Right atrium auricular region (tissue), 2 donors: ENCODE data around the gene SIT1. TPM values are rescaled to one million over a fixed set of nuclear protein-coding genes. Genes with fewer than 3 reads are reported as not detected.

Experiments
- DNase-seq: peaks from one replicate; pipeline ENCODE4 v3.0.0-alpha.2; 2019; ENCODE audit warnings: low spot score
- H3K27ac ChIP-seq, 2 donors: fragments of 200-600 bp; sonication (generic); 1 replicate in 1 of 2; 2 replicates in 1 of 2; pipeline ENCODE4 v1.5.1; 2016 to 2019
- H3K27me3 ChIP-seq, 2 donors: fragments of 200-600 bp; sonication (generic); one replicate each; pipeline versions ENCODE4 v1.5.1 to v1.6.0; 2017 to 2019
- H3K36me3 ChIP-seq: fragments of 200-600 bp; sonication (generic); one replicate; pipeline ENCODE4 v1.5.1; 2016
- H3K4me1 ChIP-seq, 2 donors: fragments of 200-600 bp; sonication (generic); one replicate each; pipeline versions ENCODE4 v1.5.1 to v1.6.0; 2017 to 2019
- H3K4me3 ChIP-seq, 2 donors: fragments of 200-600 bp; sonication (generic); 1 replicate in 1 of 2; 2 replicates in 1 of 2; pipeline ENCODE4 v1.5.1; 2017 to 2019; ENCODE audit warnings: mild to moderate bottlenecking in 1 of 2, moderate library complexity in 1 of 2
- H3K9me3 ChIP-seq, 2 donors: fragments of 200-600 bp; sonication (generic); one replicate each; pipeline ENCODE4 v1.5.1; 2019
- CTCF ChIP-seq, 2 donors: fragments of 200-600 bp; sonication (generic); IDR thresholded peaks; one replicate each; pipeline ENCODE4 v1.5.1; 2019; ENCODE audit warnings: antibody characterized with exemption in 2 of 2
- total RNA-seq, 2 donors: library from RNA; depleted of rRNA; stranded (reverse); fragments of >200 nt; gene quantifications; one replicate each; pipeline ENCODE4 v1.1.0, GENCODE V29; 2016

The SIT1 gene
- total RNA-seq, 2 donors from 2014 or later, result 0.55 TPM; not detected in 1

GRCh38 chr9:35682051-35682450, 31.3 kb upstream of the SIT1 start:
- Histone ChIP-seq H3K27ac (no peak overlapping the region), H3K4me3 (no peak overlapping the region), H3K36me3 (peaks cover 39% of the 10 kb centered on the region), H3K27me3 (no peaks in the 10 kb centered on the region), H3K4me1 (peaks cover 0 to 24% of the 10 kb centered on the region in 2 donors), H3K9me3 (no peaks in the 10 kb centered on the region)
- no peak for DNase-seq
- TF ChIP-seq CTCF (IDR thresholded peaks at IDR 0.05), result no peak

- Histone ChIP-seq H3K27ac (no peak overlapping the region), H3K27me3 (no peaks in the 10 kb centered on the region), H3K4me1 (peaks cover 0 to 18% of the 10 kb centered on the region in 2 donors), H3K36me3 (peaks cover 38% of the 10 kb centered on the region), H3K4me3 (no peak overlapping the region), H3K9me3 (no peaks in the 10 kb centered on the region)
- DNase-seq, result no peak
- no peak for TF ChIP-seq CTCF (IDR thresholded peaks at IDR 0.05)
Observed at GRCh38 chr9:35681341-35682002, 30.7 kb upstream of the SIT1 start.

GRCh38 chr9:35680331-35681105, 29.8 kb upstream of the SIT1 start:
- Histone ChIP-seq H3K27me3 (no peaks in the 10 kb centered on the region), H3K27ac (no peak overlapping the region), H3K9me3 (no peaks in the 10 kb centered on the region), H3K4me3 (no peak overlapping the region), H3K4me1 (peaks cover 0 to 18% of the 10 kb centered on the region in 2 donors), H3K36me3 (peaks cover 31% of the 10 kb centered on the region)
- no peak for TF ChIP-seq CTCF (IDR thresholded peaks at IDR 0.05)
- DNase-seq, result no peak

GRCh38 chr9:35679766-35680330, 29.1 kb upstream of the SIT1 start:
- Histone ChIP-seq H3K36me3 (peaks cover 24% of the 10 kb centered on the region), H3K4me3 (no peak overlapping the region), H3K9me3 (no peaks in the 10 kb centered on the region), H3K27me3 (no peaks in the 10 kb centered on the region), H3K4me1 (peaks cover 0 to 15% of the 10 kb centered on the region in 2 donors), H3K27ac (no peak overlapping the region)
- no peak for DNase-seq
- no peak for TF ChIP-seq CTCF (IDR thresholded peaks at IDR 0.05)

- peaks cover 0 to 13% of the 10 kb centered on the region in 2 donors for H3K4me1 ChIP-seq
Observed at GRCh38 chr9:35679091-35679490, 28.4 kb upstream of the SIT1 start.

More at GRCh38 chr9:35679091-35679490, 28.4 kb upstream of the SIT1 start:
- Histone ChIP-seq H3K27ac (no peak overlapping the region), H3K27me3 (no peaks in the 10 kb centered on the region), H3K9me3 (no peaks in the 10 kb centered on the region), H3K36me3 (peaks cover 17% of the 10 kb centered on the region), H3K4me3 (no peak overlapping the region)
- no peak for DNase-seq
- TF ChIP-seq CTCF (IDR thresholded peaks at IDR 0.05), result no peak
